Measurements from ENCODE around the gene KHDRBS2. TPM values are rescaled to one million over a fixed set of nuclear protein-coding genes. Genes with fewer than 3 reads are reported as not detected.

The KHDRBS2 gene
- total RNA-seq, 1 experiment from 2014 or later = not detected

- DNase-seq = no peak
- H3K27ac ChIP-seq = no peak overlapping the region
- H3K79me2 ChIP-seq (ENCODE audit: low read depth) = no peaks in the 10 kb centered on the region
- no peak for TF ChIP-seq EZH2 (IDR thresholded peaks at IDR 0.05; ENCODE audit: low read depth)
- TF ChIP-seq, protein P1, sequence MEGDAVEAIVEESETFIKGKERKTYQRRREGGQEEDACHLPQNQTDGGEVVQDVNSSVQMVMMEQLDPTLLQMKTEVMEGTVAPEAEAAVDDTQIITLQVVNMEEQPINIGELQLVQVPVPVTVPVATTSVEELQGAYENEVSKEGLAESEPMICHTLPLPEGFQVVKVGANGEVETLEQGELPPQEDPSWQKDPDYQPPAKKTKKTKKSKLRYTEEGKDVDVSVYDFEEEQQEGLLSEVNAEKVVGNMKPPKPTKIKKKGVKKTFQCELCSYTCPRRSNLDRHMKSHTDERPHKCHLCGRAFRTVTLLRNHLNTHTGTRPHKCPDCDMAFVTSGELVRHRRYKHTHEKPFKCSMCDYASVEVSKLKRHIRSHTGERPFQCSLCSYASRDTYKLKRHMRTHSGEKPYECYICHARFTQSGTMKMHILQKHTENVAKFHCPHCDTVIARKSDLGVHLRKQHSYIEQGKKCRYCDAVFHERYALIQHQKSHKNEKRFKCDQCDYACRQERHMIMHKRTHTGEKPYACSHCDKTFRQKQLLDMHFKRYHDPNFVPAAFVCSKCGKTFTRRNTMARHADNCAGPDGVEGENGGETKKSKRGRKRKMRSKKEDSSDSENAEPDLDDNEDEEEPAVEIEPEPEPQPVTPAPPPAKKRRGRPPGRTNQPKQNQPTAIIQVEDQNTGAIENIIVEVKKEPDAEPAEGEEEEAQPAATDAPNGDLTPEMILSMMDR (conservative IDR thresholded peaks at IDR 0.05) = no peak
- intact Hi-C loops (cut with micrococcal nuclease; ENCODE audit: unreplicated experiment) = no loop called here
- peak overlapping the region; percentile 26; the same call in 1 of the 2 replicates for H3K4me2 ChIP-seq
- H2AFZ ChIP-seq = no peak overlapping the region
- BruUV-seq (replicated peaks) = no TSS peak
- ChIA-PET CTCF (no interaction called here), POLR2A (ENCODE audit: unreplicated experiment) (no interaction called here)
- no peaks in the 10 kb centered on the region for H3K4me1 ChIP-seq (replicated peaks; ENCODE audit: insufficient read depth)
- H4K20me1 ChIP-seq (ENCODE audit: insufficient read depth) = no peaks in the 10 kb centered on the region; the same call in 1 of the 2 replicates
- H3F3A ChIP-seq (ENCODE audit: insufficient read depth, low read depth) = no peaks in the 10 kb centered on the region
- H3K27me3 ChIP-seq (ENCODE audit: insufficient read depth, low read depth) = no peaks in the 10 kb centered on the region
- H3K4me3 ChIP-seq = no peak overlapping the region
- H3K9me3 ChIP-seq (ENCODE audit: insufficient read depth, low read depth) = no peaks in the 10 kb centered on the region
- H3K36me3 ChIP-seq (ENCODE audit: low read depth) = no peaks in the 10 kb centered on the region
- no peaks in the 10 kb centered on the region for H3K9me2 ChIP-seq (ENCODE audit: insufficient read depth)
Observed at GRCh38 chr6:62039605-62040004, 246.4 kb downstream of the KHDRBS2 start.

GRCh38 chr6:62037445-62037844 is 248.6 kb downstream of the KHDRBS2 start:
- Histone ChIP-seq H3K36me3 (ENCODE audit: low read depth) (no peaks in the 10 kb centered on the region), H2AFZ (no peak overlapping the region), H3F3A (ENCODE audit: insufficient read depth, low read depth) (no peaks in the 10 kb centered on the region), H3K9me2 (ENCODE audit: insufficient read depth) (no peaks in the 10 kb centered on the region), H3K4me2 (no peak overlapping the region), H3K79me2 (ENCODE audit: low read depth) (no peaks in the 10 kb centered on the region), H3K27ac (no peak overlapping the region), H3K27me3 (ENCODE audit: insufficient read depth, low read depth) (no peaks in the 10 kb centered on the region), H3K4me1 (replicated peaks; ENCODE audit: insufficient read depth) (no peaks in the 10 kb centered on the region), H3K4me3 (no peak overlapping the region), H3K9me3 (ENCODE audit: insufficient read depth, low read depth) (no peaks in the 10 kb centered on the region), H4K20me1 (ENCODE audit: insufficient read depth) (no peaks in the 10 kb centered on the region; the same call in 1 of the 2 replicates)
- TF ChIP-seq EZH2 (IDR thresholded peaks at IDR 0.05; ENCODE audit: low read depth) = no peak
- TF ChIP-seq, protein P1 (conservative IDR thresholded peaks at IDR 0.05) = no peak
- CTCF ChIA-PET = no interaction called here
- no TSS peak for BruUV-seq (replicated peaks)
- no peak for DNase-seq
- POLR2A ChIA-PET (ENCODE audit: unreplicated experiment) = no interaction called here
- intact Hi-C loops (cut with micrococcal nuclease; ENCODE audit: unreplicated experiment) = no loop called here

- POLR2A ChIA-PET (ENCODE audit: unreplicated experiment) = no interaction called here
- BruUV-seq (replicated peaks) = no TSS peak
Observed at GRCh38 chr6:62035952-62036351, 250.1 kb downstream of the KHDRBS2 start.

More at GRCh38 chr6:62035952-62036351, 250.1 kb downstream of the KHDRBS2 start:
- Histone ChIP-seq H2AFZ (no peak overlapping the region), H3K79me2 (ENCODE audit: low read depth) (no peaks in the 10 kb centered on the region), H3K4me2 (no peak overlapping the region), H3K9me3 (ENCODE audit: insufficient read depth, low read depth) (no peaks in the 10 kb centered on the region), H3K9me2 (ENCODE audit: insufficient read depth) (no peaks in the 10 kb centered on the region), H3F3A (ENCODE audit: insufficient read depth, low read depth) (no peaks in the 10 kb centered on the region), H3K27me3 (ENCODE audit: insufficient read depth, low read depth) (no peaks in the 10 kb centered on the region), H3K4me3 (no peak overlapping the region), H3K4me1 (replicated peaks; ENCODE audit: insufficient read depth) (no peaks in the 10 kb centered on the region), H3K36me3 (ENCODE audit: low read depth) (no peaks in the 10 kb centered on the region), H4K20me1 (ENCODE audit: insufficient read depth) (no peaks in the 10 kb centered on the region; the same call in 1 of the 2 replicates), H3K27ac (no peak overlapping the region)
- CTCF ChIA-PET = no interaction called here
- DNase-seq = no peak
- intact Hi-C loops (cut with micrococcal nuclease; ENCODE audit: unreplicated experiment) = no loop called here
- TF ChIP-seq, protein P1 (conservative IDR thresholded peaks at IDR 0.05) = no peak

Measured in PC-9 (cell line).